ENCODE data around the gene CLIP4. TPM values are rescaled to one million over a fixed set of nuclear protein-coding genes. Genes with fewer than 3 reads are reported as not detected.
A peak's percentile ranks its signal among the peaks of the same experiment; 100 is the strongest.

CLIP4 gene
- total RNA-seq, 1 experiment from 2014 or later: 0.39 TPM

- POLR2A ChIA-PET: no interaction called here
- Mint-ChIP-seq H3K9me3 (no peaks in the 10 kb centered on the region), H3K36me3 (no peaks in the 10 kb centered on the region), H3K27ac (no peak overlapping the region), H3K27me3 (ENCODE audit: low read depth) (peaks cover 17% of the 10 kb centered on the region), H3K4me3 (no peak overlapping the region), H3K4me1 (peaks cover 11% of the 10 kb centered on the region)
- DNase-seq (ENCODE audit: low spot score) (no peak), ATAC-seq (peak; percentile 65)
- CTCF ChIA-PET: interaction anchor here (1.0 to 1.1 kb wide), 2 partner anchors 26 to 32 kb away, joined by 3 read pairs; no protein-coding TSS in a partner anchor
- TF ChIP-seq TEAD4 (CRISPR knock-in tag; IDR thresholded peaks at IDR 0.05) (no peak), FOXJ3 (CRISPR knock-in tag; IDR thresholded peaks at IDR 0.05; ENCODE audit: borderline replicate concordance) (no peak), ZNF423 (CRISPR knock-in tag; IDR thresholded peaks at IDR 0.05) (no peak), E2F5 (CRISPR knock-in tag; IDR thresholded peaks at IDR 0.05) (no peak), ELF4 (CRISPR knock-in tag; IDR thresholded peaks at IDR 0.05; ENCODE audit: low read depth) (no peak), CREB1 (CRISPR knock-in tag; IDR thresholded peaks at IDR 0.05) (no peak), ATF6 (CRISPR knock-in tag; IDR thresholded peaks at IDR 0.05) (no peak), STAT6 (CRISPR knock-in tag; conservative IDR thresholded peaks at IDR 0.05; ENCODE audit: low read depth) (no peak), ZNF138 (CRISPR knock-in tag; conservative IDR thresholded peaks at IDR 0.05) (no peak), MXD4 (CRISPR knock-in tag; IDR thresholded peaks at IDR 0.05; ENCODE audit: borderline replicate concordance) (no peak), PRDM15 (CRISPR knock-in tag; IDR thresholded peaks at IDR 0.05) (no peak), ZNF317 (CRISPR knock-in tag; IDR thresholded peaks at IDR 0.05; ENCODE audit: borderline replicate concordance, low read depth) (no peak), AFF4 (CRISPR knock-in tag; IDR thresholded peaks at IDR 0.05; ENCODE audit: borderline replicate concordance) (no peak), ZNF416 (CRISPR knock-in tag; IDR thresholded peaks at IDR 0.05) (no peak), MYBL2 (CRISPR knock-in tag; IDR thresholded peaks at IDR 0.05) (no peak), ZNF281 (CRISPR knock-in tag; IDR thresholded peaks at IDR 0.05) (no peak), RORB (CRISPR knock-in tag; IDR thresholded peaks at IDR 0.05) (no peak), RELA (CRISPR knock-in tag; IDR thresholded peaks at IDR 0.05; ENCODE audit: borderline replicate concordance) (no peak)
These were observed 91.7 kb downstream of the CLIP4 start for GRCh38 chr2:29206941-29207340.
